HepG2 (cell line): Measurements from ENCODE around the gene SUPT6H. TPM values are rescaled to one million over a fixed set of nuclear protein-coding genes. Genes with fewer than 3 reads are reported as not detected.

Experiments
- AKNA ChIP-seq: sonication (generic); formaldehyde crosslinking; IDR thresholded peaks from 2 replicates; pipeline ENCODE4 v1.4.0; 2020; ENCODE audit warnings: missing genetic modification reagents, borderline replicate concordance
- ATM ChIP-seq: fragments of 450-650 bp; IDR thresholded peaks from 2 replicates; pipeline ENCODE4 v1.7.1; 2017; ENCODE audit warnings: mild to moderate bottlenecking, borderline replicate concordance
- CBX5 ChIP-seq: sonication (generic); formaldehyde crosslinking; IDR thresholded peaks from 2 replicates; pipeline ENCODE4 v1.4.0; 2020; ENCODE audit warnings: missing genetic modification reagents, borderline replicate concordance
- E2F2 ChIP-seq: sonication (generic); formaldehyde crosslinking; IDR thresholded peaks from 2 replicates; pipeline ENCODE4 v1.4.0; 2020; ENCODE audit warnings: missing genetic modification reagents, borderline replicate concordance
- ETS1 ChIP-seq: sonication (generic); formaldehyde crosslinking; IDR thresholded peaks from 2 replicates; pipeline ENCODE4 v1.4.0; 2020; ENCODE audit warnings: missing genetic modification reagents
- GMEB2 ChIP-seq: IDR thresholded peaks from 2 replicates; pipeline ENCODE4 v1.6.1; 2016; ENCODE audit warnings: missing biosample characterization, missing genetic modification reagents, low read depth
- MYPOP ChIP-seq: sonication (generic); formaldehyde crosslinking; IDR thresholded peaks from 2 replicates; pipeline ENCODE4 v1.8.1; 2023; ENCODE audit warnings: mild to moderate bottlenecking, moderate library complexity, missing genetic modification reagents
- PITX1 ChIP-seq: sonication (generic); formaldehyde crosslinking; IDR thresholded peaks from 2 replicates; pipeline ENCODE4 v1.5.1; 2020; ENCODE audit warnings: mild to moderate bottlenecking, missing genetic modification reagents
- SP2 ChIP-seq: sonication (generic); formaldehyde crosslinking; IDR thresholded peaks from 2 replicates; pipeline ENCODE4 v1.5.1; 2020; ENCODE audit warnings: mild to moderate bottlenecking, missing genetic modification reagents
- TFDP2 ChIP-seq: sonication (generic); formaldehyde crosslinking; IDR thresholded peaks from 2 replicates; pipeline ENCODE4 v1.4.0; 2020; ENCODE audit warnings: missing genetic modification reagents
- THAP11 ChIP-seq: IDR thresholded peaks from 2 replicates; pipeline ENCODE4 v1.6.1; 2016; ENCODE audit warnings: missing biosample characterization, missing genetic modification reagents
- ZBTB14 ChIP-seq: sonication (generic); formaldehyde crosslinking; IDR thresholded peaks from 2 replicates; pipeline ENCODE4 v1.4.0; 2020; ENCODE audit warnings: missing genetic modification reagents
- ZNF143 ChIP-seq: sonication (generic); formaldehyde crosslinking; IDR thresholded peaks from 2 replicates; pipeline ENCODE4 v1.4.0; 2020; ENCODE audit warnings: missing genetic modification reagents
- ZNF614 ChIP-seq: IDR thresholded peaks from 2 replicates; pipeline ENCODE4 v1.6.1; 2018; ENCODE audit warnings: missing biosample characterization, missing genetic modification reagents, inconsistent platforms, borderline replicate concordance
- ZNF788 ChIP-seq: sonication (generic); formaldehyde crosslinking; IDR thresholded peaks from 2 replicates; pipeline ENCODE4 v1.5.0; 2020; ENCODE audit warnings: mild to moderate bottlenecking, missing genetic modification reagents, borderline replicate concordance
- polyA plus RNA-seq, 8 experiments: library from polyadenylated mRNA; depleted of rRNA in 3 of 8; stranded (reverse) in 7 of 8; unstranded in 1 of 8; fragments of >200 nt; fragmentation: Illumina TruSeq in 4 of 8; extraction: Trizol in 4 of 8; gene quantifications; 2 replicates each; pipeline versions ENCODE4 v1.2.1 to v1.2.3, GENCODE V29; 2011 to 2016; ENCODE audit warnings: low read depth in 4 of 8, missing spikeins in 1 of 8, mixed read lengths in 1 of 8; ENCODE audit not compliant: insufficient read depth in 1 of 8
- total RNA-seq, 5 experiments: library from RNA; depleted of rRNA; stranded (reverse); fragments of >200 nt; fragmentation: Illumina TruSeq; extraction: Trizol; gene quantifications; 2 replicates each; pipeline ENCODE4 v1.2.3, GENCODE V29; 2016; ENCODE audit warnings: low read depth in 1 of 5

The SUPT6H gene
- total and polyA plus RNA-seq, 2 of the 13 experiments (the other 11 are each of a cell fraction or from before 2014, with no cell fraction given) = 32.7 to 39.9 TPM

- TF ChIP-seq MYPOP (CRISPR knock-in tag) (no peak; the same call in 1 of the 2 replicates), ZBTB14 (CRISPR knock-in tag) (no peak), ZNF788 (CRISPR knock-in tag) (peak; percentile 81; the same call in 1 of the 2 replicates), AKNA (no peak), SP2 (CRISPR knock-in tag) (0 out of 2 replicates have a peak, but pooled peaks have one; percentile 1), TFDP2 (CRISPR knock-in tag) (no peak), E2F2 (no peak), ETS1 (CRISPR knock-in tag) (no peak), THAP11 (peak; percentile 54; the same call in 1 of the 2 replicates), CBX5 (CRISPR knock-in tag) (peak; percentile 54; the same call in 1 of the 2 replicates), PITX1 (0 out of 2 replicates have a peak, but pooled peaks have one; percentile 10), ZNF143 (no peak), GMEB2 (CRISPR knock-in tag) (no peak), ATM (no peak), ZNF614 (no peak)
Observed at GRCh38 chr17:28744972-28745785, 83.2 kb downstream of the SUPT6H start (continued).
